Measurements from ENCODE around the gene APEH.
A peak's percentile ranks its signal among the peaks of the same experiment; 100 is the strongest.

APEH gene

GRCh38 chr3:49716691-49717210, 42.6 kb downstream of the APEH start:
- H3K4me3 ChIP-seq (ENCODE audit: low read depth, low read length), result no peak overlapping the region
- no peak for DNase-seq (ENCODE audit: low read depth)
- no peak for TF ChIP-seq CTCF (IDR thresholded peaks at IDR 0.05; ENCODE audit: insufficient read depth, low read depth, low read length, missing control alignments)

- no peak for TF ChIP-seq CTCF (IDR thresholded peaks at IDR 0.05; ENCODE audit: insufficient read depth, low read depth, low read length, missing control alignments)
- no peak for DNase-seq (ENCODE audit: low read depth)
- no peak overlapping the region for H3K4me3 ChIP-seq (ENCODE audit: low read depth, low read length)
These were observed 43.2 kb downstream of the APEH start for GRCh38 chr3:49717211-49717958.

GRCh38 chr3:49717959-49718857, 44.1 kb downstream of the APEH start:
- DNase-seq (ENCODE audit: low read depth), result no peak
- no peak overlapping the region for H3K4me3 ChIP-seq (ENCODE audit: low read depth, low read length)
- TF ChIP-seq CTCF (IDR thresholded peaks at IDR 0.05; ENCODE audit: insufficient read depth, low read depth, low read length, missing control alignments), result no peak

- DNase-seq (ENCODE audit: low read depth), result no peak
- TF ChIP-seq CTCF (IDR thresholded peaks at IDR 0.05; ENCODE audit: insufficient read depth, low read depth, low read length, missing control alignments), result no peak
- peak overlapping the region; percentile 32 for H3K4me3 ChIP-seq (ENCODE audit: low read depth, low read length)
These were observed 44.7 kb downstream of the APEH start for GRCh38 chr3:49718858-49719213.

GRCh38 chr3:49719214-49719884, 45.2 kb downstream of the APEH start, which contains the start of gene AMIGO3:
AMIGO3 (minus strand) TSS chr3:49719684; CDS start chr3:49719465, 219 bp downstream.
- TF ChIP-seq CTCF (IDR thresholded peaks at IDR 0.05; ENCODE audit: insufficient read depth, low read depth, low read length, missing control alignments), result peak; percentile 80
- peak; percentile 92 for DNase-seq (ENCODE audit: low read depth)
- peak within 1 kb of the TSS; percentile 32 for H3K4me3 ChIP-seq (ENCODE audit: low read depth, low read length)

GRCh38 chr3:49720855-49721595, 46.9 kb downstream of the APEH start:
- no peak overlapping the region for H3K4me3 ChIP-seq (ENCODE audit: low read depth, low read length)
- DNase-seq (ENCODE audit: low read depth), result no peak
- no peak for TF ChIP-seq CTCF (IDR thresholded peaks at IDR 0.05; ENCODE audit: insufficient read depth, low read depth, low read length, missing control alignments)
